GM04503 (cell line): ENCODE measurements around the gene RRP1B.
"Not testable (repeated sequence)": the region's sequence is repeated elsewhere in the genome, so short reads cannot be mapped to it uniquely, and the experiment has no call there.

ENCODE experiments used
- DNase-seq: peaks from one replicate; pipeline ENCODE4 v3.0.0-alpha.2; 2012; ENCODE audit warnings: low read depth

Gene RRP1B

GRCh38 chr21:43643193-43643592, 16.2 kb upstream of the RRP1B start:
- no peak for DNase-seq

- DNase-seq, result no peak
Observed at GRCh38 chr21:43644071-43644470, 15.3 kb upstream of the RRP1B start.

- DNase-seq, result peak; percentile 8
Observed at GRCh38 chr21:43644609-43645008, 14.8 kb upstream of the RRP1B start.

DNA sequence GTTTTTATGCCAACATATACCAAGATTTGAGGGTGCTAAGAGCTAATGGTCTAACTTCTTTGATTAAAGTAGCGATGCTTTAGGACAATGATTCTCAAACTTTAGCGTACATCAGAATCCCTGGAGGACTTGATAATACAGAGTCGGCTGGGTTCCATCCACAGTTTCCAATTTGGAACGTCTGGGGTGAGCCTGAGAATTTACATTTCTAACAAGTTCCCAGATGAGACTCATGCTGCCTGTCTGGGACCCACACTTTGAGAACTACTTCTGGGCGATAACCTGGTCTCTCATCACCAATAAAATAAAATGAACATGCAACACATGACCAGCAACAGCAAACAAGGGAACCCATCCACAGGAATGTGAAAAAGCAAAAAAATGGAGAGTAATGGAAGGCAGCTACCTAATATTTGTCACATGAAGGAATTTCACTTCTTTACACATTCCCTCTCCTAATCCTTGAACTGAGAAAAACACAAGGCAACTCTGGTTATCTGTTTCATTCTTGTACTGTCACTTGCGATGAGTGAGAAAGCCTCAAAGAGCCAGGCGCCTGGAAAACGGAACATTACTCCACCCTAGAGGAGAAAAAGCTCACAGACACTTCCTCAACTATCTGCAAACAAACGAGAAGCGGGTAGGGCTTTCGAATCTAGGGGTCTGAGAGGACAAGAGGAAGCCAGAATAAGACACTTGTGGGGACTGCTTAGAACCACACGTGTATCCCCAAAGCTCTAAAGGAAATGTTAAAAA, 14.0 kb upstream of the RRP1B start:
- DNase-seq, result peak; percentile 41

GRCh38 chr21:43645976-43646375, 13.4 kb upstream of the RRP1B start:
- DNase-seq, result no peak

GRCh38 chr21:43646550-43647260, 12.7 kb upstream of the RRP1B start:
- DNase-seq, result peak; percentile 39

GRCh38 chr21:43648171-43648570, 11.2 kb upstream of the RRP1B start:
- DNase-seq, result no peak

DNA sequence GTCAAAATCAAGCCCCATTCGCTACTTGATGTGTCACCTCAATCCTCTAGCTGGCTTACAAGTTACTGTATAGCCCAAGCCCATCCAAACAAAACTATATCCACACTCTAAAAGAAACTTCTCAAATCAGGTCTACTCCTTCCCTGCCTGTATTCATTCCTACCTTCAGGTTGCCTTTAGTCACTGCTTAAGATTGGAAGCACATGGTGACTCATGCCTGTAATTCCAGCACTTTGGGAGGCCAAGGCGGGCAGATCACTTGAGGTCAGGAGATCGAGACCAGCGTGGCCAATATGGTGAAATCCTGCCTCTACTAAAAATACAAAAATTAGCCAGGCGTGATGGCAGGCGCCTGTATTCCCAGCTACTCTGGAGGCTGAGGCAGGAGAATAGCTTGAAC, 7.4 kb upstream of the RRP1B start:
- DNase-seq, result not testable (repeated sequence)

GRCh38 chr21:43652616-43653015, 6.7 kb upstream of the RRP1B start:
- DNase-seq, result no peak

- no peak for DNase-seq
Observed at GRCh38 chr21:43653626-43654025, 5.7 kb upstream of the RRP1B start.

GRCh38 chr21:43654806-43655489, 4.4 kb upstream of the RRP1B start:
- DNase-seq, result peak; percentile 21

DNA sequence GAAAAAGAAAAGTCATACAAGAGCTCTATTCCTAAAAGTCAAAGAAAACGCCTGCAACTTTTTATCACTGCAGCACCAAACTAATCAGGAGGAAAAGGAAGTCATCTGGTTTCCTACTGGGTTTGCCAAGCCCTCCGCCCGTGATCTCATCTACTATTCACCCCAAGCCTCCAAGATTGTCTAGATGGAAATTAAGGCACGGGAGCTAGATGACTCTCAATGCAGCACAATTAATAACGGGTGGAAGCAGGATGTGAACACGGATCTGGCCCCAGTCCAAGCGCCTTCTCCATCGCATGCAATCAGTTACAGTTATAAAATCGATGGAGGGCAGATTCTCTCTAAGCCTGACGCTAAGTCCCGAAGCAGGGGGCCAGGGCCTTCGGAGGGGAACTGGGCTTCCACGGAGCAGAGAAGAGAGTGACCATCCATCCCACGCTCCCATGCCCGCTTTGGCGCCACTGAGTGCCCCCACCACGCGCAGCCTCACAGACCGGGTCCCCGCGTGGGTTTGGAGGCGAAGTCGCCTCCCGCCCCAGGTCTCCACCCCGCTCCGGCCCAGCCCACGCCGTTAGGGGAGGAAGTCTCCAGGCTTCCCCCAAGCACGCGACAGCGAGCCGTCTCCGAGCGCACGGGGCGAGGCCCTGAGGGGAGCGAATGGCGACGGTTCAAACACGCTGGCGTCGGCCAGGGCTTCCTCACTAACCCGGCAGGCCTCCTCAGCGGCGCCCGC, 1.8 kb upstream of the RRP1B start:
- DNase-seq, result no peak

DNA sequence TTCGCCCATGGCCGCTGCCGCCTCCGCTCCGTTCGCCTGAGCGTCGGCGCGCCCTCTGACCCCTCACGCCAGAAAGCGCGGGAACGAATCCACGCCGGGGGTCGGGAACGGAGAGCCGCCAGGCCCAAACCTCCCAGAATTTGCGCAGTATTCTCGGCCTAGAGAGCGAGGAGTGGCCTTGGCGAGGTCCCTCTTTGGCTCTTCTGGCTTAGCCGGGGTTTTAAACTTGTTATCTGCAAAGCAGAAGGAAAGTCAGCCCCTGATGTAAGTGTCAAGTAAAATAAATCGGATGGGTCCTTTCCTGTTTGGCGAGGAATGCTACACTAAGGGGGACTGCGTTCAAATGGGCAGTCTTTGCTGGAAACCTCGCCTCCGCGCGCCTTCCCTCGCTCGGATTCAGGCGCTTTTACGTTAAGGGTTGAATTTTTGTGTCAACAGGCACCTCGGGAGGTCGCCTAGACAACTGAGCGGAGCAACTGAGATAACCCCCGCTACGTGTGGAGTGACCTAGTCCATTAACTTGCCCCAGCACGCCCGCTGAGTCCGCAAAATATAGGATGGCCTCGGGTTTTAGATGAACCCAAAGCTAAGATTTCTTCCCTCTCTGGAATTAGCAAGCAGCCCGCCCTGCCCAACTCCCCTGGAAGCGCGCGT, 1.1 kb upstream of the RRP1B start:
- DNase-seq, result no peak

GRCh38 chr21:43658769-43659135, 608 bp upstream of the RRP1B start:
- no peak for DNase-seq

GRCh38 chr21:43662286-43662685, 2.9 kb downstream of the RRP1B start:
- no peak for DNase-seq

DNA sequence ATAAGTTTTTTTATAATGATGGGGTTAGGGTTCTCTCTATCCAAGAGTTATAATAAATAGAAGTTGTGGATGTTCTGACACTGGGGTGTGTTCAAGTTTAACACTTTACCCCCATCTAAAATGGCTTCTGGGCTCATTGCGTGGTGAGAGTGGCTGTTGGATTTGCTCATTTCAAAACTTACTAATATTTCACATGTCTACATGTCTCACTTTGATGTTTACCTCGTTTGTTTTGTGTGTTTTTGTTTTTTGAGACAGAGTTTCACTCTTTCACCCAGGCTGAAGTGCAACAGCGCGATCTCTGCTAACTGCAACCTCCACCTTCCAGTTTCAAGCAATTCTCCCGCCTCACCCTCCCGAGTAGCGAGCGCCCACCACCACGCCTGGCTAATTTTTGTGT, 3.7 kb downstream of the RRP1B start:
- DNase-seq, result no peak

DNA sequence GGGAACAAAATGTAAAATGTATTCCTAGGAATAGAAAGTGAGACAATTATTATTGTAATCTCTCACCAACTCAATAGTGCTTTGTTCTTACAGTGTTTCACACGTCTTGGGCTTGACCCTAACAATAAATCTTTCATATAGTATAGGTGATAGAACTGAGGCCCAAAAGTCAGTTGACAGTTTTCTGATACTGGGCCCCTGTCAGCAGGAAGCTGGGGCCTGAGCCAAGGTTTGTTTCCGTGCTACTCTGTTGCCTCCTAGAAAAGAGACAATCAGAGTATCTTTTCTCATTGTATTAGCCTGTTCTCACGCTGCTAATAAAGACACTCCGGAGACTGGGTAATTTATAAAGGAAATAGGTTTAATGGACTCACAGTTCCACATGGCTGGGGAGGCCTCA, 5.0 kb downstream of the RRP1B start:
- DNase-seq, result no peak

- no peak for DNase-seq
Observed at GRCh38 chr21:43665879-43666278, 6.5 kb downstream of the RRP1B start.

GRCh38 chr21:43667191-43667904, 8.0 kb downstream of the RRP1B start:
- peak; percentile 20 for DNase-seq

DNA sequence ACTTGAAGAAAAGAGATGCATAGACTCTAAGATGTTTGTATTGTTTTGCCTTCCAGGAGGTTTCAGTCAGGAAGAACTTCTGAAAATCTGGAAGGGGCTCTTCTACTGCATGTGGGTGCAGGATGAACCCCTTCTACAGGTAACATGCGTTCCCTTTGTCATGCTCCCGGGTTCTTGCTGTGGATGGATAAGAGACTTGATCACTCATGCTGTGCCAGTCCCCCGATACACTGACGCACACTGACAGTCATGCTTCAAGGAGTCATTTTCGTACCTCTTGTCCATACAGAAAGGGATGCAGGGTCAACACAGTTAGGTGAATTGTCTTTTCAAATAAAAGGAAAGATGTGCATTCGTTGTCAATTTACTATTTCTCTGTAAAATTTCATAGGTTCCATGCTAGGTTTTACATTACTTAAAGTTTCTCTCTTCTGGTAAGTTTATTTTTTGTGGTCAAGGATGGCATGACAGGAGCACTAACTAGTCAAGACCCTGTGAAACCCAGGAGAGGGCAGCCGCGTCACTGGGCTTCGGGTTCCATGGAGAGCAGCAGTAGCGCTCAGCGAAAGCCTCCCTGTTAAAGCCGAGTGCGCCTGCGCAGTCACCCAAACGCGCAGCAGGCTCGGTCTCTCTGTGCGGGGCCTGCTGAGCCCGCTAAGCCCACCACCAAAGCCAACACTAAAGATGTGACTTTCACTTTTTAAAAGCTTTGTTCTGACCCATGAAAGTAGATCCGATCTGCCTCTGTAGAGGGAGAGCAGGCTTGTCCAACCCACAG, 10.7 kb downstream of the RRP1B start:
- no peak for DNase-seq
